RWPE1 (cell line): ENCODE results near the gene ZNF416.
A peak's percentile ranks its signal among the peaks of the same experiment; 100 is the strongest.

Experiments
- CTCF ChIA-PET: fragments of 350-600 bp; sonication (Branson Sonifier 250); formaldehyde crosslinking; extraction: SDS; loops from one replicate; lab custom pipeline; 2021; lab: Yijun Ruan, JAX
- POLR2A ChIA-PET: fragments of 400-600 bp; formaldehyde crosslinking; extraction: SDS; loops from one replicate; lab custom pipeline; 2020; ENCODE audit warnings: antibody characterized with exemption; ENCODE audit not compliant: low non-redundant PET; lab: Yijun Ruan, JAX
- DNase-seq: peaks from one replicate; pipeline ENCODE4 v3.0.0; 2012; ENCODE audit warnings: low spot score
- H3K27ac ChIP-seq: fragments of 450-650 bp; 2 replicates; pipeline ENCODE4 v1.5.1; 2017
- CTCF ChIP-seq: fragments of 450-650 bp; conservative IDR thresholded peaks from 2 replicates; pipeline ENCODE4 v1.5.1; 2017; ENCODE audit warnings: low read depth, mild to moderate bottlenecking

The ZNF416 gene

GRCh38 chr19:57606931-57607330, 28.2 kb upstream of the ZNF416 start:
- CTCF ChIA-PET = no interaction called here
- no peak for TF ChIP-seq CTCF
- H3K27ac ChIP-seq = no peak overlapping the region
- no peak for DNase-seq
- POLR2A ChIA-PET = no interaction called here

GRCh38 chr19:57599761-57600383, 21.2 kb upstream of the ZNF416 start, which contains the start of gene ZNF530:
Gene ZNF530, plus strand, starts transcription at chr19:57599885. Its CDS starts 4,461 bp downstream, at chr19:57604346.
- peak within 1 kb of the TSS; percentile 55 for H3K27ac ChIP-seq
- CTCF ChIA-PET = no interaction called here
- POLR2A ChIA-PET = no interaction called here

GRCh38 chr19:57599377-57599760, 20.7 kb upstream of the ZNF416 start:
- no peak for TF ChIP-seq CTCF
- POLR2A ChIA-PET = no interaction called here
- H3K27ac ChIP-seq = peak overlapping the region; percentile 55

More at GRCh38 chr19:57599761-57600383, 21.2 kb upstream of the ZNF416 start, which contains the start of gene ZNF530:
- TF ChIP-seq CTCF = no peak
- peak; percentile 93 for DNase-seq

GRCh38 chr19:57587529-57587928, 8.8 kb upstream of the ZNF416 start:
- ChIA-PET POLR2A (no interaction called here), CTCF (no interaction called here)
- DNase-seq = peak; percentile 23
- H3K27ac ChIP-seq = no peak overlapping the region
- no peak for TF ChIP-seq CTCF

More at GRCh38 chr19:57599377-57599760, 20.7 kb upstream of the ZNF416 start:
- no peak for DNase-seq
- CTCF ChIA-PET = no interaction called here

GRCh38 chr19:57583521-57584416, 5.1 kb upstream of the ZNF416 start, which contains the start of gene ZIK1:
Gene ZIK1, plus strand, starts transcription at chr19:57584145. Its CDS starts 212 bp downstream, at chr19:57584357.
- peak; percentile 83 for DNase-seq
- ChIA-PET CTCF (interaction anchor here (0.7 kb wide), 1 partner anchor 229 kb away, joined by 3 read pairs; no protein-coding TSS in a partner anchor), POLR2A (no interaction called here)
- H3K27ac ChIP-seq = no peak within 1 kb of the TSS
- no peak for TF ChIP-seq CTCF

- ChIA-PET POLR2A (no interaction called here), CTCF (no interaction called here)
- no peak for DNase-seq
- no peak for TF ChIP-seq CTCF
- no peak overlapping the region for H3K27ac ChIP-seq
Measured at GRCh38 chr19:57583104-57583520, 4.4 kb upstream of the ZNF416 start.
